Measurements from ENCODE around the gene CDKN3.
"Not testable (repeated sequence)": the region's sequence is repeated elsewhere in the genome, so short reads cannot be mapped to it uniquely, and the experiment has no call there.

CDKN3 gene

DNA sequence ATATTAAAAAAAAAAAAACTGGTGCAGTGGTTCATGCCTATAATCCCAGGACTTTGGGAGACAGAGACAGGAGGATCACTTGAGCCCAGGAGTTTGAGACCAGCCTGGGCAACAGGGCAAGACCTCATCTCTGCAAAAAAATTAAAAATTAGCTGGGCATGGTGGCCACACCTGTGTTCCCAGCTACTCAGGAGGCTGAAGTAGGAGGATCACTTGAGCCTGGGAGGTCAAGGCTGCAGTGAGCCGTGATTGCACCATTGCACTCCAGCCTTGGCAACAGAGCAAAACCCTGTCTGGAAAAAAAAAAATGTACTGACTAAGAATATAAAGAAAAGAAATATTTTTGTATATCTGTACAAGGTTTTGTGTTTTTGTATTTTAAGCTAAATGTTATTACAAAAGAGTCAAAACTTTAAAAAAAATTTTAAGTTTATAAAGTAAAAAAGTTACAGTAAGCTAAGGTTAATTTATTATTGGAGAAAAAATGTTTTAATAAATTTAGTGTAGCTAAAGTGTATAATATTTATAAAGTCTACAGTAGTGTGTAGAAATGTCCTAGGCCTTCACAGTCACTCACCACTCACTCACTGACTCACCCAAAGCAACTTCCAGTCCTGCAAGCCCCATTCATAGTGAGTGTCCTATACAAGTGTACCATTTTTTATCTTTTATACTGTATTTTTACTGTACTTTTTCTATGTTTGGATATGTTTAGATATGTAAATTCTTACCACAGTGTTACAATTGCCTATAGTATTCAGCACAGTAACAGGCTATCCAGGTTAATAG lies 60.2 kb downstream of the CDKN3 start:
- not testable (repeated sequence) for DNase-seq (ENCODE audit: low spot score)

DNA sequence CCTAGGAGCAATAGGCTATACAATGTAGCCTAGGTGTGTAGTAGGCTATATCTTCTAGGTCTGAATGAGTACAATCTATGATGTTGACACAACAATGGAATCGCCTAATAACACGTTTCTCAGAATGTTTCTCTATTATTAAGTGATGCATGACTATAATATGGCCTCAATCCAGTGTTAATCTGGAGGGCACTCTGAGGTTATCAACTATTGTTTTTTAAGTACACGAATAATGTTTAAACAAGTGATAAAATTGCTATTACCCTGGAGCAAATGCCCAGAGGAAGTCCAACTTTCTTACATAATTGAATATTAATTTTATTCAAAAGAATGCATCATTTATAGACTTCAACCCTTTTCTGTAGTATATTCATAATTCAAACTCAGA lies 60.8 kb downstream of the CDKN3 start:
- no peak for DNase-seq (ENCODE audit: low spot score)

DNA sequence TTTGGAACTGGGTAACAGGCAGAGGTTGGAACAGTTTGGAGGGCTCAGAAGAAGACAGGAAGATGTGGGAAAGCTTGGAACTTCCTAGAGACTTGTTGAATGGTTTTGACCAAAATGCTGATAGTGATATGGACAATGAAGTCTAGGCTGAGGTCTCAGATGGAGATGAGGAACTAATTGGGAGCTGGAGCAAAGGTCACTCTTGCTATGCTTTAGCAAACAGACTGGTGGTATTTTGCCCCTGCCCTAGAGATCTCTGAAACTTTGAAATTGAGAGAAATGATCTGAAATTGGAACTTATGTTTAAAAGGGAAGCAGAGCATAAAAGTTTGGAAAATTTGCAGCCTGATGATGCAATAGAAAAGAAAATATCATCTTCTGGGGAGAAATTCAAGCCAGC lies 61.7 kb downstream of the CDKN3 start:
- DNase-seq (ENCODE audit: low spot score): not testable (repeated sequence)

GRCh38 chr14:54459106-54459505 lies 62.3 kb downstream of the CDKN3 start:
- no peak for DNase-seq (ENCODE audit: low spot score)

GRCh38 chr14:54462048-54462447 lies 65.2 kb downstream of the CDKN3 start:
- DNase-seq (ENCODE audit: low spot score): no peak

DNA sequence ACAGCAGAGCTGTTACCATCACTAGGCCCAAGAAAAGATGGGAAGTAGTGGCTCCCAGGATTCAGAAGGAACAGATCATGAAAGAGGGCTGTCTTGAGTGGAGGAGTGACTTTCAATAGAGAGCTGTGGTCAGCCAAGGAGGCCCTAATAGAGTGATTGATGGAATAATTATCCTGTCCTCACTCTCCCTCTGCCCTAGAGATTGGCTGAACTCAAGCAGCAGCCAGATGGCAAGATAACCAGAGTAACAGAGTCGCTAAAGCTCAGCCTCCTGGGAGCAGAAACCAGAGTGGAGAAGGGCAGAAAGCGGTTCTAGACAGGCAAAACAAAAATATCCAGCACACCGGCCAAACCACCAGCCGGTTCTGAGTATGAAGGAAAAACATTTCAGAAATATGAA lies 68.8 kb downstream of the CDKN3 start:
- DNase-seq (ENCODE audit: low spot score): peak; percentile 83

- DNase-seq (ENCODE audit: low spot score): no peak
These were observed 70.5 kb downstream of the CDKN3 start for GRCh38 chr14:54467280-54467679.
